Measurements from ENCODE around the gene NPC1L1.

DNA sequence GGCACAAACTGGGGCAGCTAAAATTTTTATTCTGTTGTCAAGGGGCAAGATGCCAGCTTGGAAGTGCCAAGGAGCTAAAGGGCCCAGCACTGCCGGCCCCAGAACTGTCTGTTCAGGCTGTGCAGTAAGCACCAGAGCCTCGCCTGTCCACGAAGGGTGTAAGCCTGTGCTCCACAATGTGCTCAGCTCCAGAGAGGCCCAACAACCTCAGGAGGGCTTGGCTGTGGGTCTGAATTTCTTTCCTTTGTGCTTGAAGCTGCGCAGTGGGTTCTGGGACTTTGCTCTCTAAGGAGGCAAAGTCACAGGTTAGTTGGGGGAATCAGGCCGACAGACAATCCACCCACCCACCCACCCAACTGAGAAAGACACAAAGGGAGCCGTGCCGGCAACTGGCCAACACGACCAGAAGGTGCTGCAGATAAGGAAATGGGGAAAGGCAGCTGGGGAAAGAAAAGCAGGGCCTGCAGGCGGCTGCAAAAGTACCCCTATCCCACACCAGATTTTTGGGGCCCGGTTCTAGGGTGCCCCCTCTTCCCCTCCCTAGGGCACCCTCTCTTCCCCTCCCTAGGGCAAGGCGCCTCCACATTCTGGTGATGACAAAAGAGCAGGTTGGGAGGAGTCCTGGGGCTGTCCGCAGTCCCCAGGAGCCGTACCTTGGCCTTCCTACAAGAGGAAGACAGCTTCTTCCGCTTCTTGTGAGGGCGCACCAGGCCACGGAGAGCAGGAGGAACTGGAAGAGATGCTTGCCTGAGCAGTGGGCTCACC, 24.8 kb upstream of the NPC1L1 start:
- TF ChIP-seq MXI1 (conservative IDR thresholded peaks at IDR 0.05; ENCODE audit: poor library complexity, severe bottlenecking): no peak
- peak; percentile 9 for TF ChIP-seq CTCF (IDR thresholded peaks at IDR 0.05; ENCODE audit: poor library complexity, severe bottlenecking)
- no peak for TF ChIP-seq EP300 (conservative IDR thresholded peaks at IDR 0.05; ENCODE audit: poor library complexity, severe bottlenecking)
- no peak for TF ChIP-seq POLR2AphosphoS5 (IDR thresholded peaks at IDR 0.05)

Measured in neural cell (in vitro differentiated cells).